Measurements from ENCODE around the gene GPR149.
"Not testable (repeated sequence)": the region's sequence is repeated elsewhere in the genome, so short reads cannot be mapped to it uniquely, and the experiment has no call there.

The GPR149 gene, protein sequence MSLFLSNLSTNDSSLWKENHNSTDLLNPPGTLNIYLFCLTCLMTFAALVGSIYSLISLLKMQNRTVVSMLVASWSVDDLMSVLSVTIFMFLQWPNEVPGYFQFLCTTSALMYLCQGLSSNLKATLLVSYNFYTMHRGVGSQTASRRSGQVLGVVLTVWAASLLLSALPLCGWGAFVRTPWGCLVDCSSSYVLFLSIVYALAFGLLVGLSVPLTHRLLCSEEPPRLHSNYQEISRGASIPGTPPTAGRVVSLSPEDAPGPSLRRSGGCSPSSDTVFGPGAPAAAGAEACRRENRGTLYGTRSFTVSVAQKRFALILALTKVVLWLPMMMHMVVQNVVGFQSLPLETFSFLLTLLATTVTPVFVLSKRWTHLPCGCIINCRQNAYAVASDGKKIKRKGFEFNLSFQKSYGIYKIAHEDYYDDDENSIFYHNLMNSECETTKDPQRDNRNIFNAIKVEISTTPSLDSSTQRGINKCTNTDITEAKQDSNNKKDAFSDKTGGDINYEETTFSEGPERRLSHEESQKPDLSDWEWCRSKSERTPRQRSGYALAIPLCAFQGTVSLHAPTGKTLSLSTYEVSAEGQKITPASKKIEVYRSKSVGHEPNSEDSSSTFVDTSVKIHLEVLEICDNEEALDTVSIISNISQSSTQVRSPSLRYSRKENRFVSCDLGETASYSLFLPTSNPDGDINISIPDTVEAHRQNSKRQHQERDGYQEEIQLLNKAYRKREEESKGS

DNA sequence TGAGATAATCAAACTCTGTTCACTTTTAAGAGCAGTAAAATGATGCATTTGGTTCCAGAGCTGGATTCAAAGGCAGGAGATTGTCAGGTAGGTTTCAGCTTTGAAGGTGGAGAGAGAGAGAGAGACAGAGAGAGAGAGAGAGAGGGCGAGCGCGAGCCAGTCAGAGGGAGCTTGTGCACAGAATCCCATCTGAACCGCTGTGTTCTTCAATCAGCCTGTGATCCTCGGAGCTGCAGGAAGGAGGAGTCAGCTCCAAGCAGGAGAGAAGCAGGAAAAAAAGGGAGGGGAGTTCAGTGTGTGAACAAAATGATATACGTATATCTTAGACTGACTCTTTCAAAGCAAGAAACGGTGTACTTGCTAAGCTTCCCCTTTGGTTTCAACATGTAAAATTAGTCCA lies at the start of gene GPR149:
TSS of gene GPR149 (minus strand) at position 177 of the 400 bp plus-strand sequence. CDS start 575 bp downstream, outside the sequence.
- no peak for DNase-seq

DNA sequence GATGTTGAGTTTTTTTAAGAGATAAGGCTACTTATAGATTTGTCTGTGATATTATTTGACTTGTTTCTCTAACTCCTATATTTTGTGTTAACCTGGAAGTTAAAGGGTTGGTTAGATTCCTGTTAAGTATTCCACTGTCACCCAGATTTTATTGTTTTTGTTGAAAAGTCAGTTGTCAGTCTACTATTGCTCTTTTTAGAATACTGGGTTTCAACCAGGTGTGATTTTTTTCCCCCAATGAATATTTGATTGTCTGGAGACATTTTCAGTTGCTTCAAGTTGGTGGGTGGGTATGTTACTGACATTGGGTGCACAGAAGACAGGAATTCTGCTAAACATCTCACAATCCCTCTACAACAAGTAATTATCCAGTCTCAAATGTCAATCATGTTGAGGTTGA lies 43.8 kb upstream of the GPR149 start:
- no peak for DNase-seq

DNA sequence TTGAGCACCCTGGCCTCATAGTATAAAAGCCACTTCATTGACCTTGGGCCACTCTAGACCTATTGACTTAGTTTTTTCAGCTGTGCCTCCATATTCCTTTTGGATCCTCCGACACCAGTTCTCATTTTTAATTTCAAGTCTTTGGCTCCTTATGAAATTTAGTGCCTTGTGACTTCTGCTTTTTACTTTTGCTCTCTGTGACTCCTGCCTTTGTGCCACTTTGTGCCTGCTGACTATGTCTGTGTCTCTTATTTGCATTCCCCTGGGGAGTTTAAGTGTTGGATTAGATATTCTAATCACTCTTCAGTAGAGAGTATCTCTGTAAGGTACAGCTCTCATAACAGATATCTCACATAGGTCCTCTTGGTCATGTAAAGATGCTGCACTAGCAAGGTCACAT lies 39.6 kb upstream of the GPR149 start:
- DNase-seq, result no peak

DNA sequence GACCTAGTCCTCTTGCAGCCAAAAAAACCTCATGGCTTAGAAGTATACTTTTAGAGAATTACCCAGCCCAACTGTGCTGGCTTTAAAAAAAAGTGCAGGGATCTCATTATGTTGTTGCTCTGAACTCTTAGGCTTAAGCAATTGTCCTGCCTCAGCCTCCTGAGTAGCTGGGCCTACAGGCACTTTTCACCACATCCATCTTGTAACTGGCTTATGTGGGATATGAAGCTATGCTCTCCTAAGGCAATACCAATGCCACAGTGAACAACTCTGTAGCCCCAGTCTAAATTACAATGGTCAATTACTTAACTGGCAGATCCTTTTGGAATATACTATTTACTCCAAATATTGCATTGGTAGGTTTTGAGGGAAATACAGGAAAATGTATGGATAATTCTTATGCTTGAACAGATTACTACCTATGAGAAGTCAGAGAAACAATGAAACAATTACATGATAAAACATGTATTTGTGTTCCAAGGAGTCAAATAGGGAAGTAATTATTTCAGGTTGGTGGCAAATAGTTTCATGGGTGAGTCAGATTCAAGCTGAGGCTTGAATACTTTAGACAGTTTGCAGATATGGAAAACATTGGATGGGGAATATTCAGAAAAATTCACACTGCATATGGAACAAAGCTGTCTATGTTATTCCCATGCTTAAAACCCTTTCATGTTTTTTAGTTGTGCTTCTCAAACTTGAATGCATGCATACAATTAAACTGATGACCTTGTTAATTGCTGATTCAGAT lies 34.6 kb upstream of the GPR149 start:
- no peak for DNase-seq

DNA sequence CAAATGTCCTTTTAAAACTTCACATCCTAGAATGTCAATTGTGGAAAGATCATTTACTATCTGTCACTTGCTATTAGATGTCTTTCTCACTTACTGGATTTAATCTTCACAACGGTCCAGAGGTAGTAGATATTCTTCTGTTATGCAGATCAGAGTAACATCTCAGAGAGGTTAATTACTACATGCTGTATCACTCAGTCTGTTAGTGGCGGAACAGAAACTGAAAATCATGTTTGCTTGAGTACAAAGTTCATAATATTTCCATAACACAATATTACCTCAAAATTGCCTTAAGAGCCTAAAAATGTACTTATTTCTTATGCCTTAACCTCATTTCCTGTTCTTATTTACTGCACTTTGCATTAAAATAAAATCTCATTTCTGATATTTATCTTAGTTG lies 28.6 kb upstream of the GPR149 start:
- DNase-seq, result no peak

GRCh38 chr3:154439081-154439480 lies 9.1 kb upstream of the GPR149 start:
- not testable (repeated sequence) for DNase-seq

- DNase-seq, result no peak
Measured at GRCh38 chr3:154431043-154431442, 1.1 kb upstream of the GPR149 start.

GRCh38 chr3:154428286-154429206 lies 1.4 kb downstream of the GPR149 start:
- no peak for DNase-seq

DNA sequence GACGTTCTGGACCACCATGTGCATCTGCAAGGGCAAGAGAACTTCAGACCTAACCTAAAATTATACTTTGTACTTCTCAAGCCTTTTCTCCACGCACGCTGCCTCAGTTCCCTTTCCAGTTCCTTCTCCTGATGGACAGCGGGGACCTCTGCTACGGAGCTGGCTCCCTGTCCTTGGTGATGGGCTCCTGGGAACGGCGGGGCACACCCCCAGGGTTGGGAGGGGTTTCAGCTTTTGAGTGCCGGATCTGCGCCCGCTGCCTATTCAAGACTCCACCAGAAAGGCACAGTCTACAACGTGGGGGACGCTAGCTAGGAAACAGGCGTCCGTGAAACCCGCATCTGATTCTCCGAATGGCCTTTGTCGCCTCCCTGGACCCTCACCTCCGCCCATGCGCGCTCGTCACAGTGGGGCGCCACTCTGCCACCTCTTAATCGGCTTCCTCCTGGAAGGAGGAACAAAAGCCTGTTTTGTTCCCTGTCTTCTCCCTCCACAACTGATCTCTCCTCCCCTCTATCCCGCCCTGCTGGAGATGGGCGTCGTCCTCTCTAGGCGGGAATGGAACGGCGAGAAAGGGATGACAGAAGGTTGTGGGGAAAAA lies 2.2 kb downstream of the GPR149 start:
- no peak for DNase-seq

- DNase-seq, result no peak
Measured at GRCh38 chr3:154422694-154423093, 7.3 kb downstream of the GPR149 start.

DNA sequence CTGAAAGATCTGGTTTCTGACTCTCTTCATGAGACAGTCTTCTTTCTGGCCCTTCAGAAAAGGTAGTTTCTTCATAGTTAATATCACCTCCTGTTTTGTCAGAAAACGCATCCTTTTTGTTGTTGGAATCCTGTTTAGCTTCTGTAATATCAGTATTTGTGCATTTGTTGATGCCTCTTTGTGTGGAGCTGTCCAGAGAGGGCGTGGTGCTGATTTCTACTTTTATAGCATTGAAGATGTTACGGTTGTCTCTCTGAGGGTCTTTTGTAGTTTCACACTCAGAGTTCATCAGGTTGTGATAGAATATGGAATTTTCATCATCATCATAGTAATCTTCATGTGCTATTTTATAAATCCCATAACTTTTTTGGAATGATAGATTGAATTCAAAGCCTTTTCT lies 8.9 kb downstream of the GPR149 start:
- no peak for DNase-seq

DNA sequence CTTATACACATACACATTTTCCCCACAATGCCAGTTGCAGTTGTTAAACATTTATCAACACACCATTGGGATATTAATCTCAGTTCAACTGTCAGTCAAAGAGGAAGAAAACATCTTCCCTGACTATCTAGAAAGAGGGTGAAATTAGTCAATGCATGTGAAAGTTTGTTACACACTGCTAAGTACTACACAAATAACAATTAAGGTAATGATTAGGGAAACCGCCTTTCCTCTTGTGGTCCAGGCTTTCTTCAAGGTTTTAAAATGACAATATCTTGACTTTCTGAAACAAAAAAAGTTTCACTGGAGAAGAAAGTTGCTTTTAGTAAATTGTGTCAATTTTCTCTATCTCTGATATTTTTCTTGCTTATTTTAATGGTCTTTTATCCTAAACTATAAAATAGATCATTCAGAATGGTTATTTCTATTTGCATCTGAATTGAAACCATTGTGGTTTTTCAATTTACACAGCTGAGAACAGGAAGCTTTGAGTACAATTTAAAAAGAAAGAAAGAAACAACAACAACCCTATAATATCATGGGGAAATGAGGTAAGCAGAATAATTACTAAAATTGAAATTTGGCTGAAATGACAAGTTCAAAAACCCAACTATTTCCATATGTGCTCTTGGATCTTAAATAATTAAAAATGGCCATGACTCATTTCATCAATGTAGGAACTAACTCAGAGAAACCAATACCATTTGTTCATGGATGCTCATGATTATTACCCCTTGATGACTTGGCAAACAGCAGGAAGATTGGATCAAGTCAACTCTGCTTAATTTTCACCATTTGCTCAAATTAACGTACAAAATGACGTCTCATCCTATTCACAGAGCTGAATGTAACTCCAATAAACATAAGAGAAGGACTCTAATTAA lies 31.7 kb downstream of the GPR149 start:
- no peak for DNase-seq

- DNase-seq, result no peak
Measured at GRCh38 chr3:154389861-154390260, 40.1 kb downstream of the GPR149 start.

DNA sequence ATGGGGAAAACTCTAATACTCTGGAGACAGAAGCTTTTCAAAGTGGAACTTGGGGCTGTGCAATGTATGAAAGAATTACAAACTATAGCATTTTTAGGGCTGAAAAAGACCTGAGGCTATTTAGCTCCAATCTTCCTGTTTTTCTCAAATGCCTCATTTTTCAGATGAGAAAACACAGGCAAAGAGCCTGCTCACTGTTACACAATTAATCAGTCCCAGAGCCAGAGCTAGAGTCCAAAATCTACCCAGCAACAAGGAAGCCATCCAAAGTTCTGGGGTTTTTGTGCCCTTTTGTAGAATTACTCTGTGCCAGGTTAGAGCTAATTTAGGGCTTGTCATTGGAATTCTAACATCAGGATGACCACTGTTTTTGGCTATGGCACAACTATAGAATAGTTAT lies 45.5 kb downstream of the GPR149 start:
- no peak for DNase-seq

- no peak for DNase-seq
Measured at GRCh38 chr3:154378311-154378710, 51.7 kb downstream of the GPR149 start.

- no peak for DNase-seq
Measured at GRCh38 chr3:154367221-154367620, 62.8 kb downstream of the GPR149 start.

DNA sequence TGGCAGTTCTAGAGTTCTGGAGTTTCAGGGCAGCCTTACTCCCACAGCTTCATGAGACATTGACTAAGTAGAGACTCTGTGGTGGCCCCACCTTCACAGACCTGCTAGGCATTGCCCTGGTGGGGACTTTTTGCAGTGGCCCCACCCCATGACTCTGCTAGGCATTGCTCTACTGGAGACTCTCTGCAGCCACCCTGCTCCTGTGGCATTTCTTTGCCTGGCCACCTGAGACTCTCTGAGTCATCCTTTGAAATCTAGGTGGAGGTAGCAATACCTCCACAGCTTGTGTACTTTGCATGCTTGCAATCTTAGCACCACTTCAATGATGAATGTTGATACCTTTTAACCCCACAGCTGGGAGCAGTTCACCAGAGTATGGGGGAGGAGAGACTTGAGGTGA lies 65.1 kb downstream of the GPR149 start:
- no peak for DNase-seq

- no peak for DNase-seq
Measured at GRCh38 chr3:154361099-154361498, 68.9 kb downstream of the GPR149 start.

DNA sequence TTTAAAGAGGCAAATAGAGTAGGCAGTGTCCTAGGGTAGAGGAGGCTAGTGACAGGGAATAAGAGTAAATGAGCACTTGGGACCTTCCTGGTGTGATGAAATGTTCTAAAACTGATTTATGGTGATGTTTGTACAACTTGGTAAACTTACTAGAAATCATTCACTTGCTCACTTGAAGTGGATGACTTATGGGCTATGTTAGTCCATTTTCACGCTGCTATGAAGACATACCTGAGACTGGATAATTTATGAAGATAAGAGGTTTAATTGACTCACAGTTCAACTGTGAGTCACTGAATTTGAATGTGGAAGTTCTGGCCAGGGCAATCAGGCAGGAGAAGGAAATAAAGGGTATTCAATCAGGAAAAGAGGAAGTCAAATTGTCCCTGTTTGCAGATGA lies 74.0 kb downstream of the GPR149 start:
- no peak for DNase-seq

DNA sequence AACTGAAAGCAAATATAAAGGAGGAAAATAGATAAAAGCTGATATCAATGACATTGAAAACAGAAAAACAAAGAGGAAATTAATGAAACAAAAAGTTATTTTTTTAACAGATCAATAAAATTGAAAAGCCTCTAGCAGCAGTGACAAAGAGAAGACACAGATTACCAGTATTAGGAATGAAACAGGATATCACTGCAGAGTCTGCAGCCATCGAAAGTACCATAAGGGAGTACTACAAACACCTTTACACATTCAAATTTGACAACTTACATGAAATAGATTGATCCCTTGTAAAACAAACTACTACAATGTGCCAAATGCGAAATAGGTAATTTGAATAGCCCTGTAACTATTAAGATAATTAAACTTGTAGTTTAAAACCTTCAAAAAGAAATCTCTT lies 80.8 kb downstream of the GPR149 start:
- DNase-seq, result no peak
